ENCODE data around the gene NGDN.
"Not testable (repeated sequence)": the region's sequence is repeated elsewhere in the genome, so short reads cannot be mapped to it uniquely, and the experiment has no call there.

Gene NGDN

DNA sequence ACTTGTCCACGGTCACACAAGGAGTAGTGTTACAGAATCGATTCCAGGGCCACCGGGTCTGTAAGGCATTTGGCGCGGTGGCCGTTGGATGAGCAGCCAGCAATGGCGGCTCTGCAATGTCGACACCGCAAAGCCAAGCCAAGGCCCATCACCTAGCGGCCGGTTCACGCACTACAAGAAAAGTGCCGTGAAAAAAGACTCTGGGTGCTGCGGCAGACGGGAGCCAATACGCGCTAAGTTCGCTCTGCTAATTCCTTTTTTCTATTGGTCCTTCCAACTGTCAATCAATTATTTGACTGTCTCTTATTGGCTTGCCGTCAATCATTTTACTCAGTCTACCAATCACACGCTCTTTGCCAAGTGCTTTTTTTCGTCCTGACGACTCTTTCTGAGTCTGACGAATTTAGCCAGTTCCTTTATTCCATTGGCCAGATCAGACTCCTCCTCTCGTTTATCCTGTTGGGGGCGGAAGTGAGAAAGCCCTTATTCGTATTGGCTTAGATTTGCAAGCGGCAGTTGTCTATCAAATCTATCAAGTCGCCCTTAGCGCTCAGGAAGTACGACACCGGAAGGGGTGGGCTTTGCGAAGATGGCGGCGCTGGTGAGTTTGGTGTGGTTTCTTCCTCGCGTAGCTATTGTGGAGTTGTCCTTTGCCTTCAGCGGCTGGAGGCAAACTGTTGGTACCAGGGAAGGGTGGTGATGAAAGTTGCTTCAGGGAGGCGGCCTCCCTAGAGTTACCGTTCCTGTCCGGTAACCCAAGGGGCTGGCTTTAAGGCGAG lies at the start of gene NGDN:
Gene NGDN (plus strand): TSS at position 577 of the 779 bp plus-strand sequence. CDS start 13 bp downstream, at position 590.
- CTCF ChIA-PET = interaction anchor here (2.2 to 2.5 kb wide), 2 partner anchors 10 to 12 kb away, joined by 6 to 13 read pairs; no protein-coding TSS in a partner anchor
- H3K4me1 Mint-ChIP-seq = peaks cover 17% of the 10 kb centered on the region
- peak within 1 kb of the TSS; percentile 58 for H3K27ac Mint-ChIP-seq
- no peak within 1 kb of the TSS for H3K4me3 Mint-ChIP-seq
- H3K9me3 Mint-ChIP-seq = no peaks in the 10 kb centered on the region
- no peaks in the 10 kb centered on the region for H3K27me3 Mint-ChIP-seq
- peaks cover 13% of the 10 kb centered on the region for H3K36me3 Mint-ChIP-seq
- DNase-seq = peak; percentile 95

- H3K4me3 Mint-ChIP-seq = no peak overlapping the region
- H3K27me3 Mint-ChIP-seq = peaks cover 27% of the 10 kb centered on the region
- DNase-seq = no peak
- H3K4me1 Mint-ChIP-seq = peaks cover 17% of the 10 kb centered on the region
- H3K9me3 Mint-ChIP-seq = no peaks in the 10 kb centered on the region
- CTCF ChIA-PET = no interaction called here
- peak overlapping the region; percentile 12 for H3K27ac Mint-ChIP-seq
- no peaks in the 10 kb centered on the region for H3K36me3 Mint-ChIP-seq
Measured at GRCh38 chr14:23421594-23421993, 47.9 kb upstream of the NGDN start.

DNA sequence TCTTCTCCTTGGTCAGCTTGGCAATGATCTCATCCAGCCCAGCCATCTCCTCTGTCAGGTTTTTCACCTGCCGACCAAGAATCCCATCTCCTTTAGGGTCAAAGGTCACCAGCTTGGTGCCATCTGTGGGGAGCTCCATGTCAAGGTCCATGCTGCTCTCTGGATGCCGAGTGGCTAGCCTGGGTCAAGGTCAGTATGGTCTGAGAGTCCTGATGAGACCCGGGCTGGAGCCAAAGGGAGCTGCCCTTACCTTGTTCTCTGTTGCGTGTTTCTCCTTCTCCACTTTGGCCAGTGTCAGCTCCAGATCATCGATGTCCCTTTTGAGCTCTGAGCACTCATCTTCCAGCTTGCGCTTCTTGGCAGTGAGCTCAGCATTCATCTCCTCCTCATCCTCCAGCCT lies 45.8 kb upstream of the NGDN start:
- H3K9me3 Mint-ChIP-seq = no peaks in the 10 kb centered on the region
- DNase-seq = no peak
- CTCF ChIA-PET = no interaction called here
- H3K36me3 Mint-ChIP-seq = no peaks in the 10 kb centered on the region
- H3K4me1 Mint-ChIP-seq = peaks cover 17% of the 10 kb centered on the region
- no peak overlapping the region for H3K4me3 Mint-ChIP-seq
- H3K27ac Mint-ChIP-seq = no peak overlapping the region
- peaks cover 31% of the 10 kb centered on the region for H3K27me3 Mint-ChIP-seq

GRCh38 chr14:23425169-23425568 lies 44.3 kb upstream of the NGDN start:
- Mint-ChIP-seq H3K9me3 (no peaks in the 10 kb centered on the region), H3K27ac (no peak overlapping the region), H3K36me3 (no peaks in the 10 kb centered on the region), H3K4me3 (no peak overlapping the region), H3K27me3 (peaks cover 21% of the 10 kb centered on the region), H3K4me1 (peaks cover 17% of the 10 kb centered on the region)
- CTCF ChIA-PET = interaction anchor here (1.0 kb wide), 1 partner anchor 55 kb away, joined by 4 read pairs; no protein-coding TSS in a partner anchor
- no peak for DNase-seq

GRCh38 chr14:23425798-23426197 lies 43.7 kb upstream of the NGDN start:
- CTCF ChIA-PET = not testable (repeated sequence)
- peaks cover 21% of the 10 kb centered on the region for H3K27me3 Mint-ChIP-seq
- H3K4me1 Mint-ChIP-seq = peaks cover 16% of the 10 kb centered on the region

GRCh38 chr14:23428686-23429495 lies 40.6 kb upstream of the NGDN start:
- no peak overlapping the region for H3K27ac Mint-ChIP-seq
- no peak for DNase-seq
- no peaks in the 10 kb centered on the region for H3K36me3 Mint-ChIP-seq
- H3K4me1 Mint-ChIP-seq = peaks cover 2% of the 10 kb centered on the region
- CTCF ChIA-PET = no interaction called here
- H3K9me3 Mint-ChIP-seq = no peaks in the 10 kb centered on the region
- H3K27me3 Mint-ChIP-seq = peaks cover 24% of the 10 kb centered on the region
- H3K4me3 Mint-ChIP-seq = no peak overlapping the region

More at GRCh38 chr14:23425798-23426197, 43.7 kb upstream of the NGDN start:
- DNase-seq, H3K36me3 Mint-ChIP-seq, H3K4me3 Mint-ChIP-seq, H3K9me3 Mint-ChIP-seq, H3K27ac Mint-ChIP-seq: not testable (repeated sequence)

GRCh38 chr14:23430016-23430722 lies 39.3 kb upstream of the NGDN start:
- H3K4me3 Mint-ChIP-seq = no peak overlapping the region
- peaks cover 23% of the 10 kb centered on the region for H3K27me3 Mint-ChIP-seq
- H3K4me1 Mint-ChIP-seq = peaks cover 2% of the 10 kb centered on the region
- no peaks in the 10 kb centered on the region for H3K36me3 Mint-ChIP-seq
- H3K27ac Mint-ChIP-seq = no peak overlapping the region
- H3K9me3 Mint-ChIP-seq = no peaks in the 10 kb centered on the region
- no peak for DNase-seq
- CTCF ChIA-PET = no interaction called here

- H3K4me1 Mint-ChIP-seq = peaks cover under 1% of the 10 kb centered on the region
- CTCF ChIA-PET = no interaction called here
- H3K27ac Mint-ChIP-seq = no peak overlapping the region
- H3K9me3 Mint-ChIP-seq = no peaks in the 10 kb centered on the region
- H3K27me3 Mint-ChIP-seq = peaks cover 20% of the 10 kb centered on the region
- no peak overlapping the region for H3K4me3 Mint-ChIP-seq
- H3K36me3 Mint-ChIP-seq = no peaks in the 10 kb centered on the region
- no peak for DNase-seq
Measured at GRCh38 chr14:23430723-23431085, 38.8 kb upstream of the NGDN start.

DNA sequence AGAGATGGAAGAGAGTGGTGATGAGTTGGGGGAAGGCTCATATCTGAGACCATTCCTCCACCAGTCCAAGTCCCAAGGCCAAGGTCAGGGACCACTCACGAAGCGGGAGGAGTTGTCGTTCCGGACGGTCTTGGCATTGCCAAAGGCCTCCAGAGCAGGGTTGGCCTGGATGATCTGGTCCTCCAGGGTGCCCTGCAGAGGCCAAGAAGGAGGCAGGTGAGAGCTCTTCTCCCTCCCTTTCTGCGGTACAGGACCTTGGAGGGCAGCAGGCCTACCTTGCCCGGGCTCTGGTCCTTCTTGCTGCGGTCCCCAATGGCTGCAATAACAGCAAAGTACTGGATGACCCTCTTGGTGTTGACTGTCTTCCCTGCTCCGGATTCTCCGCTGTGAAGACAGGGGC lies 38.0 kb upstream of the NGDN start:
- Mint-ChIP-seq H3K9me3 (no peaks in the 10 kb centered on the region), H3K36me3 (no peaks in the 10 kb centered on the region), H3K27ac (no peak overlapping the region), H3K4me3 (no peak overlapping the region), H3K27me3 (peaks cover 20% of the 10 kb centered on the region), H3K4me1 (no peaks in the 10 kb centered on the region)
- no peak for DNase-seq
- CTCF ChIA-PET = no interaction called here

DNA sequence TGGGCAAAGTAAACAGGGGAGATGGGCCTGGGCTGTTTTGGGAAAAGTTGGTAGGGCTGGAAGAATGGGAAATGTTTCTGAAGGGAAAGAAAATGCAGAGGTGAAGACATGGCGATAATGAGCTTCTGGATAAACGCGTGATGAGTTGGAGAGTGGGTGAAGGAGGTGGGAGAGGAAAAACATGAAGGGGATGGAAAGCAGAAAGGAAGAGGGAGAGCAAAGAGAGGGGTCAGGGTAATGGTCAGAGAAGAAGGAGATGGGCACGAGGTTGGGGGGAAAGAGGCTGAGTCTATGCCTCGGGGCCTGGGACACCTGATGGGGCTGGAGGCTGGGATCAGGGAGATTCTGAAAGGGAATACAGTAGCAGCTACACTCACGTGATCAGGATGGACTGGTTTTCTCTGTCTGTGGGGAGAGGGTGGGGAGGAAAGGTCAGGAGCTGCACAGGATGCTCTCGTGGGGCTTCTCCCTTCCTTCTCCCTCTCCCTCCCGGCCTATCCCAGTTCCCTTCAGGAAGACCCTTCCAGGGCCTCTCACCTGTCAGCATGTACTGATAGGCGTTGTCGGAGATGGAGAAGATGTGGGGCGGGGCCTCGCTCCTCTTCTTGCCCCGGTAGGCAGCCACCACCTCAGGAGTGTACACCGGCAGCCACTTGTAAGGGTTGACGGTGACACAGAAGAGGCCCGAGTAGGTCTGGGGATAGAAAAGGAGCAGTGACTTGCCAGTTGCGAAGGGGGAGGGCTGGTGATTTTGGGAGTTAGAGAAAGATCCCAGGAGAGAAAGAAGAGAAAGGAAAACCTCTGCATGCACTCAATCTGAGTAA lies 37.2 kb upstream of the NGDN start:
- no peaks in the 10 kb centered on the region for H3K4me1 Mint-ChIP-seq
- CTCF ChIA-PET = no interaction called here
- DNase-seq = no peak

GRCh38 chr14:23432946-23433345 lies 36.6 kb upstream of the NGDN start:
- Mint-ChIP-seq H3K9me3 (no peaks in the 10 kb centered on the region), H3K36me3 (no peaks in the 10 kb centered on the region), H3K4me3 (no peak overlapping the region), H3K27ac (no peak overlapping the region), H3K4me1 (no peaks in the 10 kb centered on the region), H3K27me3 (peaks cover 16% of the 10 kb centered on the region)
- CTCF ChIA-PET = no interaction called here
- no peak for DNase-seq

More for the DNA sequence above, 37.2 kb upstream of the NGDN start:
- no peaks in the 10 kb centered on the region for H3K36me3 Mint-ChIP-seq
- H3K27ac Mint-ChIP-seq = no peak overlapping the region
- H3K9me3 Mint-ChIP-seq = no peaks in the 10 kb centered on the region
- peaks cover 16% of the 10 kb centered on the region for H3K27me3 Mint-ChIP-seq
- H3K4me3 Mint-ChIP-seq = no peak overlapping the region

DNA sequence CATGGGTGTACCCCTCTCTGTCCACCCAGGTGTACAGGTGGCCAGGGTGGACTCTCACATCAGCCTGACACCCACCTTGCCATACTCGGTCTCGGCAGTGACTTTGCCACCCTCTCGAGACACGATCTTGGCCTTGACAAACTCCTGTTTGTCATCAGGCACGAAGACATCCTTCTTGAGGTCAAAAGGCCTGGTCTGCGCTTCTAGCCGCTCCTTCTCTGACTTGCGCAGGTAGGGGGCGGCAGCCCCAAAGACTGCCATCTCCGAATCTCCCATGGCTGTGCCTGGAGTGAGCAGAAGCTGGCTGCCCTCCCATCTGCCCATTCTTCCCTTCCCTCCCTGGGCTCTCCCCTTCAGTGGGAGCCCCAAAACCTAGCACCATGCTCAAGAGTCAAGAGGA lies 36.0 kb upstream of the NGDN start:
- CTCF ChIA-PET = no interaction called here
- no peaks in the 10 kb centered on the region for H3K36me3 Mint-ChIP-seq
- no peaks in the 10 kb centered on the region for H3K9me3 Mint-ChIP-seq
- peaks cover 16% of the 10 kb centered on the region for H3K27me3 Mint-ChIP-seq
- H3K4me3 Mint-ChIP-seq = no peak overlapping the region
- no peak for DNase-seq
- no peaks in the 10 kb centered on the region for H3K4me1 Mint-ChIP-seq
- H3K27ac Mint-ChIP-seq = no peak overlapping the region

- no peak overlapping the region for H3K4me3 Mint-ChIP-seq
- no peak overlapping the region for H3K27ac Mint-ChIP-seq
- CTCF ChIA-PET = no interaction called here
Measured at GRCh38 chr14:23434488-23435222, 34.8 kb upstream of the NGDN start.

More at GRCh38 chr14:23434488-23435222, 34.8 kb upstream of the NGDN start:
- no peaks in the 10 kb centered on the region for H3K36me3 Mint-ChIP-seq
- no peaks in the 10 kb centered on the region for H3K9me3 Mint-ChIP-seq
- no peaks in the 10 kb centered on the region for H3K4me1 Mint-ChIP-seq
- H3K27me3 Mint-ChIP-seq = peaks cover 19% of the 10 kb centered on the region
- no peak for DNase-seq

Measured in activated naive CD4-positive, alpha-beta T cell treated with anti-CD3 and anti-CD28 coated beads, Interleukin-2, amount 10 ng/mL, durations not matched to agents 7 days and 5 days (primary cell).